B cell (primary cell): ENCODE data around the gene ITGA7. TPM values are rescaled to one million over a fixed set of nuclear protein-coding genes. Genes with fewer than 3 reads are reported as not detected.

Source experiments
- ATAC-seq: fragments of 200-7000 bp; cut with Tn5 transposase; one replicate; pipeline ENCODE4 v1.10.0; 2021; ENCODE audit warnings: low read depth, mild to moderate bottlenecking, moderate number of reproducible peaks, moderate library complexity
- CTCF ChIA-PET: fragments of 350-600 bp; sonication (Branson Sonifier 250); formaldehyde crosslinking; loops from one replicate; lab custom pipeline; 2021; ENCODE audit warnings: antibody characterized with exemption, inconsistent platforms; lab: Charles Lee
- POLR2A ChIA-PET: fragments of 350-600 bp; sonication (Branson Sonifier 250); formaldehyde crosslinking; loops from one replicate; lab custom pipeline; 2021; ENCODE audit warnings: antibody characterized with exemption; lab: Charles Lee
- DNase-seq: peaks from one replicate; pipeline ENCODE4 v3.0.0; 2013
- H2AFZ ChIP-seq: 2 replicates; pipeline ENCODE4 v1.6.1; 2012; ENCODE audit warnings: mild to moderate bottlenecking, low read depth, low read length; ENCODE audit not compliant: insufficient read depth, poor library complexity, severe bottlenecking
- H3K27ac ChIP-seq, 2 donors: 1 replicate in 1 of 2; 2 replicates in 1 of 2; pipeline ENCODE4 v1.5.1; 2012 to 2013; ENCODE audit warnings: low read length in 2 of 2, mild to moderate bottlenecking in 2 of 2, moderate library complexity in 1 of 2
- H3K27me3 ChIP-seq, 4 experiments: fragments of 200-600 bp in 1 of 4; sonication (generic) in 1 of 4; replicated peaks in 1 of 4; 1 replicate in 2 of 4; 2 replicates in 2 of 4; pipeline versions ENCODE4 v1.6.1 to v1.7.0; 2013 to 2016; ENCODE audit warnings: low read length in 3 of 4, mild to moderate bottlenecking in 2 of 4, mixed read lengths in 1 of 4, moderate library complexity in 1 of 4; ENCODE audit not compliant: insufficient read depth in 4 of 4, control insufficient read depth in 3 of 4; ENCODE audit errors: control extremely low read depth in 1 of 4
- H3K36me3 ChIP-seq, 2 experiments: replicated peaks in 1 of 2; 1 replicate in 1 of 2; 2 replicates in 1 of 2; pipeline versions ENCODE4 v1.6.1 to v1.7.1; 2013; ENCODE audit warnings: low read length in 1 of 2; ENCODE audit not compliant: insufficient read depth in 2 of 2, control insufficient read depth in 1 of 2; ENCODE audit errors: control extremely low read depth in 1 of 2, extremely low read depth in 1 of 2
- H3K4me1 ChIP-seq, 2 donors: fragments of 200-600 bp in 1 of 2; sonication (generic) in 1 of 2; 1 replicate in 1 of 2; 2 replicates in 1 of 2; pipeline versions ENCODE4 v1.5.1 to v1.6.1; 2013 to 2017; ENCODE audit warnings: low read length in 2 of 2; ENCODE audit not compliant: control insufficient read depth in 2 of 2, insufficient read depth in 2 of 2
- H3K4me2 ChIP-seq: replicated peaks from 2 replicates; pipeline ENCODE3; 2012; ENCODE audit warnings: mild to moderate bottlenecking, low read depth, low read length; ENCODE audit not compliant: poor library complexity, severe bottlenecking
- H3K4me3 ChIP-seq, 5 experiments: fragments of 200-600 bp in 1 of 5; sonication (generic) in 1 of 5; 1 replicate in 3 of 5; 2 replicates in 2 of 5; pipeline versions ENCODE4 v1.5.1 to v1.7.0; 2011 to 2016; ENCODE audit warnings: low read length in 4 of 5, mild to moderate bottlenecking in 4 of 5, low read depth in 2 of 5, control low read depth in 1 of 5, moderate library complexity in 1 of 5; ENCODE audit not compliant: insufficient read depth in 1 of 5; ENCODE audit errors: control extremely low read depth in 1 of 5, extremely low read depth in 1 of 5
- H3K79me2 ChIP-seq: fragments of 200-600 bp; sonication (generic); one replicate; pipeline ENCODE4 v1.6.0; 2016; ENCODE audit warnings: low read length; ENCODE audit not compliant: control insufficient read depth, insufficient read depth
- H3K9ac ChIP-seq: fragments of 200-600 bp; sonication (generic); 2 replicates; pipeline ENCODE4 v1.6.1; 2017; ENCODE audit warnings: mild to moderate bottlenecking, low read length, moderate library complexity
- H3K9me3 ChIP-seq, 3 donors: one replicate each; pipeline versions ENCODE4 v1.6.1 to v1.7.1; 2013; ENCODE audit warnings: low read length in 2 of 3; ENCODE audit not compliant: control insufficient read depth in 2 of 3, insufficient read depth in 1 of 3; ENCODE audit errors: control extremely low read depth in 1 of 3
- H4K20me1 ChIP-seq: 2 replicates; pipeline ENCODE4 v1.6.0; 2012; ENCODE audit warnings: mild to moderate bottlenecking, low read length; ENCODE audit not compliant: insufficient read depth, control insufficient read depth, poor library complexity, severe bottlenecking
- H3K27ac Mint-ChIP-seq: one replicate; pipeline ENCODE4 v1.8.0; 2021; ENCODE audit warnings: mixed read lengths
- H3K27me3 Mint-ChIP-seq: one replicate; pipeline ENCODE4 v1.8.0; 2021; ENCODE audit warnings: mixed read lengths
- H3K4me1 Mint-ChIP-seq: one replicate; pipeline ENCODE4 v1.8.0; 2021; ENCODE audit warnings: mixed read lengths
- H3K4me3 Mint-ChIP-seq: one replicate; pipeline ENCODE4 v1.8.0; 2021; ENCODE audit warnings: mixed read lengths
- H3K9me3 Mint-ChIP-seq: one replicate; pipeline ENCODE4 v1.8.0; 2022; ENCODE audit warnings: mixed read lengths; ENCODE audit not compliant: insufficient read depth
- CTCF ChIP-seq: fragments of 200-600 bp; IDR thresholded peaks from one replicate; pipeline ENCODE4 v1.8.0; 2022; ENCODE audit warnings: antibody characterized with exemption, mild to moderate bottlenecking
- EZH2 ChIP-seq: IDR thresholded peaks from 2 replicates; pipeline ENCODE4 v1.6.1; 2012; ENCODE audit warnings: borderline replicate concordance, low read depth, mild to moderate bottlenecking, moderate library complexity, low read length; ENCODE audit not compliant: insufficient read depth, poor library complexity, severe bottlenecking
- WGBS: methylation state at CpG from one replicate; pipeline ENCODE4 v1.1.5; 2013; ENCODE audit warnings: missing lambda C conversion rate; ENCODE audit not compliant: insufficient coverage; 5-methylcytosine and 5-hydroxymethylcytosine counted together
- intact Hi-C: fragments of 100-400 bp; cut with micrococcal nuclease; formaldehyde crosslinking; loops from one replicate; pipeline ENCODE4 v1.10.0; 2022
- polyA plus RNA-seq: library from polyadenylated mRNA; depleted of rRNA; stranded (reverse); fragments of >200 nt; gene quantifications from 2 replicates; pipeline ENCODE4 v1.2.3, GENCODE V29; 2012
- total RNA-seq, 2 donors: library from RNA; stranded (reverse); fragments of 120-200 nt in 1 of 2; gene quantifications; 1 replicate in 1 of 2; 2 replicates in 1 of 2; pipeline versions ENCODE4 v1.2.3 to v1.2.4, GENCODE V29; 2013 to 2022

ITGA7 gene
- total and polyA plus RNA-seq, 2 donors (not counting 1 experiment from before 2014, with no cell fraction given): 2.4 to 3.3 TPM

DNA sequence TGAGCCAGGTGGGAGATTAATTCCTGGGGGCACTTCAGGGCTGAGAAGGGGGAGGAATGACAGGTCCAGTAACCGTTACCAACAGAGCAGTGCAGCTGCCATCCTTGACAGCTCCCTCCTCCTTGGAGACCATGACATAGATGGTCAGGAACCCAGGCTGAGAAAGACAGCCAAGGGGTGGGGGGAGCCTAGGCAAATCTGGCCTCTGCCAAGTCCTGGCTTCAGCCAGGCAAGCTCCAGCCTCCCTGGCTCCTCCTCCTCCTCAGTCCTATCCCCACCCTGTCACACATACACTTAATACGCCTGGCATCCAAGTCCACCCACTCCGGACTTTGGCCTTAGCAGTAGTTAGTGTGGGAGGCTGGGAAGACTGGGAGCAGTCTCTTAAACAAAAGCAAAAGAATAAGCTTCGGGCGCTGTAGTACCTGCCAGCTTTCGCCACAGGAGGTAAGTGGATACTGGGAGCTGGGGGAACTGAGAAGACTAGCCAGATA lies 12.4 kb upstream of the ITGA7 start, which contains the start of gene RDH5:
Gene RDH5 (plus strand): TSS at position 323 of the 494 bp plus-strand sequence. CDS start 792 bp downstream, outside the sequence.
- H3K4me3 ChIP-seq: no peak within 1 kb of the TSS
- peaks cover 23% of the 10 kb centered on the region for H4K20me1 ChIP-seq
- intact Hi-C loops: no loop called here
- no peak within 1 kb of the TSS for H3K4me2 ChIP-seq
- Mint-ChIP-seq H3K27ac (no peak within 1 kb of the TSS), H3K9me3 (no peaks in the 10 kb centered on the region), H3K4me1 (peaks cover 47% of the 10 kb centered on the region), H3K4me3 (no peak within 1 kb of the TSS), H3K27me3 (no peaks in the 10 kb centered on the region)
- no peak within 1 kb of the TSS for H2AFZ ChIP-seq
- H3K27me3 ChIP-seq: no peaks in the 10 kb centered on the region
- TF ChIP-seq CTCF: no peak
- TF ChIP-seq EZH2: no peak
- H3K9ac ChIP-seq: no peak within 1 kb of the TSS
- H3K27ac ChIP-seq: no peak within 1 kb of the TSS
- ChIA-PET POLR2A (no interaction called here), CTCF (interaction anchor here (0.7 to 11.0 kb wide), 9 partner anchors 9 to 74 kb away, joined by 3 to 147 read pairs (median 4); partner anchors contain the start of gene CD63)
- DNase-seq (no peak), ATAC-seq (no peak)
- WGBS: 98% methylated on average over 4 of the region's 6 CpGs
- H3K79me2 ChIP-seq: peaks cover 25% of the 10 kb centered on the region
- H3K9me3 ChIP-seq: no peaks in the 10 kb centered on the region
- peaks cover 18 to 42% of the 10 kb centered on the region in 2 donors for H3K4me1 ChIP-seq
- H3K36me3 ChIP-seq: peaks cover 0 to 32% of the 10 kb centered on the region in 2 experiments

GRCh38 chr12:55719371-55719770 lies 11.7 kb upstream of the ITGA7 start:
- WGBS: no CpG with 5 or more reads among the region's 7 CpGs
- intact Hi-C loops: no loop called here
- no peaks in the 10 kb centered on the region for H3K27me3 Mint-ChIP-seq
- peaks cover 25% of the 10 kb centered on the region for H3K79me2 ChIP-seq
- no peak overlapping the region for H3K27ac ChIP-seq
- H2AFZ ChIP-seq: no peak overlapping the region
- no peaks in the 10 kb centered on the region for H3K9me3 Mint-ChIP-seq
- no peak overlapping the region for H3K4me2 ChIP-seq
- TF ChIP-seq EZH2 (no peak), CTCF (no peak)
- no peak overlapping the region for H3K4me3 ChIP-seq
- no peak overlapping the region for H3K27ac Mint-ChIP-seq
- peaks cover 0 to 27% of the 10 kb centered on the region in 2 experiments for H3K36me3 ChIP-seq
- peaks cover 42% of the 10 kb centered on the region for H3K4me1 Mint-ChIP-seq
- H3K4me1 ChIP-seq: peaks cover 16 to 36% of the 10 kb centered on the region in 2 donors
- CTCF ChIA-PET: interaction anchor here (0.6 to 11.0 kb wide), 5 partner anchors 10 to 656 kb away, joined by 3 to 147 read pairs (median 9); partner anchors contain the start of gene CD63
- ATAC-seq: no peak
- peaks cover 23% of the 10 kb centered on the region for H4K20me1 ChIP-seq
- H3K4me3 Mint-ChIP-seq: no peak overlapping the region
- no peak overlapping the region for H3K9ac ChIP-seq
- DNase-seq: no peak
- no peaks in the 10 kb centered on the region for H3K27me3 ChIP-seq
- POLR2A ChIA-PET: no interaction called here
- H3K9me3 ChIP-seq: no peaks in the 10 kb centered on the region
